HG02571 (cell line): Measurements from ENCODE around the gene UGDH.

Experiments used
- ATAC-seq: cut with Tn5 transposase; IDR thresholded peaks from one replicate; pipeline ENCODE4 v1.9.1; 2021; ENCODE audit warnings: mild to moderate bottlenecking, moderate library complexity; ENCODE audit not compliant: unreplicated experiment

The UGDH gene

GRCh38 chr4:39456946-39457763 lies 70.1 kb downstream of the UGDH start:
- ATAC-seq = no peak

- ATAC-seq = no peak
Measured at GRCh38 chr4:39455486-39455885, 71.8 kb downstream of the UGDH start.

- no peak for ATAC-seq
Measured at GRCh38 chr4:39453738-39454137, 73.5 kb downstream of the UGDH start.

- ATAC-seq = no peak
Measured at GRCh38 chr4:39452860-39453587, 74.2 kb downstream of the UGDH start.

- no peak for ATAC-seq
Measured at GRCh38 chr4:39452153-39452859, 74.9 kb downstream of the UGDH start.

- no peak for ATAC-seq
Measured at GRCh38 chr4:39451423-39452023, 75.7 kb downstream of the UGDH start.

- ATAC-seq = no peak
Measured at GRCh38 chr4:39450618-39451017, 76.6 kb downstream of the UGDH start.
